Keratinocyte (primary cell): ENCODE results near the gene ITPKB.

Experiments used
- CTCF ChIP-seq, 3 experiments: IDR thresholded peaks in 1 of 3; conservative IDR thresholded peaks in 1 of 3; optimal IDR thresholded peaks in 1 of 3; 2 replicates in 2 of 3; 3 replicates in 1 of 3; pipeline versions ENCODE3 to v1.5.1; 2011; ENCODE audit warnings: low read length in 3 of 3, mild to moderate bottlenecking in 3 of 3, moderate library complexity in 2 of 3, control low read depth in 1 of 3, inconsistent platforms in 1 of 3; ENCODE audit not compliant: insufficient read depth in 2 of 3; ENCODE audit errors: extremely low read depth in 1 of 3
- EZH2 ChIP-seq: IDR thresholded peaks from one replicate; pipeline ENCODE4 v1.6.1; 2012; ENCODE audit warnings: inconsistent platforms, mild to moderate bottlenecking, low read length, moderate library complexity

- TF ChIP-seq CTCF (optimal IDR thresholded peaks at IDR 0.05 in 1 of 3, IDR thresholded peaks at IDR 0.05 in 1 of 3, conservative IDR thresholded peaks at IDR 0.05 in 1 of 3; ENCODE audit: extremely low read depth in 1 of 3, insufficient read depth in 2 of 3, low read length in 3 of 3) (no peak), EZH2 (no peak)
Observed at GRCh38 chr1:226666692-226667091, 72.4 kb downstream of the ITPKB start.
